Smooth muscle cell (in vitro differentiated cells): ENCODE results near the gene CCDC88B. TPM values are rescaled to one million over a fixed set of nuclear protein-coding genes. Genes with fewer than 3 reads are reported as not detected.

Experiments used
- DNase-seq: peaks from one replicate; lab custom pipeline; 2025; ENCODE audit not compliant: unreplicated experiment; lab: John Stamatoyannopoulos, UW
- H2AFZ ChIP-seq: fragments of 200-600 bp; sonication (generic); 2 replicates; pipeline ENCODE4 v1.6.0; 2016; ENCODE audit warnings: antibody characterized with exemption, low read depth, mild to moderate bottlenecking
- H3F3A ChIP-seq: fragments of 200-600 bp; sonication (generic); 2 replicates; pipeline ENCODE4 v1.6.0; 2017; ENCODE audit warnings: antibody characterized with exemption, low read depth
- H3K27ac ChIP-seq: fragments of 200-600 bp; sonication (generic); 2 replicates; pipeline ENCODE4 v1.5.1; 2016; ENCODE audit warnings: low read depth, mild to moderate bottlenecking
- H3K27me3 ChIP-seq: fragments of 200-600 bp; sonication (generic); 2 replicates; pipeline ENCODE4 v1.6.1; 2016; ENCODE audit warnings: low read depth, mild to moderate bottlenecking
- H3K36me3 ChIP-seq: fragments of 200-600 bp; sonication (generic); 2 replicates; pipeline ENCODE4 v1.5.1; 2016; ENCODE audit warnings: low read depth
- H3K4me1 ChIP-seq: fragments of 200-600 bp; sonication (generic); 2 replicates; pipeline ENCODE4 v1.5.1; 2016; ENCODE audit warnings: low read depth
- H3K4me2 ChIP-seq: fragments of 200-600 bp; sonication (generic); 2 replicates; pipeline ENCODE4 v1.6.0; 2016; ENCODE audit warnings: mild to moderate bottlenecking
- H3K4me3 ChIP-seq: fragments of 200-600 bp; sonication (generic); 2 replicates; pipeline ENCODE4 v1.5.1; 2016; ENCODE audit warnings: mild to moderate bottlenecking
- H3K79me2 ChIP-seq: fragments of 200-600 bp; sonication (generic); 2 replicates; pipeline ENCODE4 v1.6.0; 2016; ENCODE audit warnings: low read depth, mild to moderate bottlenecking
- H3K9ac ChIP-seq: fragments of 200-600 bp; sonication (generic); 2 replicates; pipeline ENCODE4 v1.6.0; 2016; ENCODE audit warnings: low read depth
- H3K9me3 ChIP-seq: fragments of 200-600 bp; sonication (generic); replicated peaks from 2 replicates; pipeline ENCODE4 v1.5.1; 2016; ENCODE audit warnings: low read depth
- H4K20me1 ChIP-seq: fragments of 200-600 bp; sonication (generic); 2 replicates; pipeline ENCODE4 v1.6.0; 2016; ENCODE audit warnings: low read depth
- WGBS: methylation state at CpG from one replicate; pipeline ENCODE4 v1.1.7; 2016; ENCODE audit warnings: low lambda C conversion rate; 5-methylcytosine and 5-hydroxymethylcytosine counted together
- polyA plus RNA-seq: library from polyadenylated mRNA; unstranded; fragments of >200 nt; fragmentation: Nextera tagmentation; extraction: Ambion mirVana; gene quantifications from 2 replicates; pipeline ENCODE4 v1.2.1, GENCODE V29; 2016
- total RNA-seq: library from RNA; depleted of rRNA; stranded (reverse); fragments of >200 nt; gene quantifications from 2 replicates; pipeline ENCODE4 v1.2.3, GENCODE V29; 2014
- TF ChIP-seq, protein P1 (sequence below): fragments of 200-600 bp; sonication (generic); IDR thresholded peaks from 2 replicates; pipeline ENCODE4 v1.5.1; 2017; ENCODE audit warnings: borderline replicate concordance, mild to moderate bottlenecking, antibody characterized with exemption; ENCODE audit not compliant: insufficient read depth, poor library complexity, severe bottlenecking

The CCDC88B gene
- total and polyA plus RNA-seq, 2 experiments from 2014 or later: 0.22 to 2.2 TPM

DNA sequence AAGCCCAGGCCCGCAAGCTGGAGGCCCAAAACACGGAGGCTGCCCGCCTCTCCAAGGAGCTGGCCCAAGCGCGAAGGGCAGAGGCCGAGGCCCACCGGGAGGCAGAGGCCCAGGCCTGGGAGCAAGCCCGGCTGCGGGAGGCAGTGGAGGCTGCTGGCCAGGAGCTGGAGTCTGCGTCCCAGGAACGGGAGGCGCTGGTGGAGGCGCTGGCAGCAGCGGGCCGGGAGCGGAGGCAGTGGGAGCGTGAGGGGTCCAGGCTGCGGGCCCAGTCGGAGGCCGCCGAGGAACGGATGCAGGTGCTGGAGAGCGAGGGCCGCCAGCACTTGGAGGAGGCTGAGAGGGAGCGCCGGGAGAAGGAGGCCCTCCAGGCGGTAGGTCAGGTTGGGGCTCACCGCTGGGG lies 4.8 kb downstream of the CCDC88B start:
- no peaks in the 10 kb centered on the region for H3K79me2 ChIP-seq
- 97% methylated on average over 28 of the region's 28 CpGs for WGBS
- peaks cover 7% of the 10 kb centered on the region for H3K4me1 ChIP-seq
- H3F3A ChIP-seq: no peaks in the 10 kb centered on the region
- no peaks in the 10 kb centered on the region for H3K27me3 ChIP-seq
- TF ChIP-seq, protein P1, sequence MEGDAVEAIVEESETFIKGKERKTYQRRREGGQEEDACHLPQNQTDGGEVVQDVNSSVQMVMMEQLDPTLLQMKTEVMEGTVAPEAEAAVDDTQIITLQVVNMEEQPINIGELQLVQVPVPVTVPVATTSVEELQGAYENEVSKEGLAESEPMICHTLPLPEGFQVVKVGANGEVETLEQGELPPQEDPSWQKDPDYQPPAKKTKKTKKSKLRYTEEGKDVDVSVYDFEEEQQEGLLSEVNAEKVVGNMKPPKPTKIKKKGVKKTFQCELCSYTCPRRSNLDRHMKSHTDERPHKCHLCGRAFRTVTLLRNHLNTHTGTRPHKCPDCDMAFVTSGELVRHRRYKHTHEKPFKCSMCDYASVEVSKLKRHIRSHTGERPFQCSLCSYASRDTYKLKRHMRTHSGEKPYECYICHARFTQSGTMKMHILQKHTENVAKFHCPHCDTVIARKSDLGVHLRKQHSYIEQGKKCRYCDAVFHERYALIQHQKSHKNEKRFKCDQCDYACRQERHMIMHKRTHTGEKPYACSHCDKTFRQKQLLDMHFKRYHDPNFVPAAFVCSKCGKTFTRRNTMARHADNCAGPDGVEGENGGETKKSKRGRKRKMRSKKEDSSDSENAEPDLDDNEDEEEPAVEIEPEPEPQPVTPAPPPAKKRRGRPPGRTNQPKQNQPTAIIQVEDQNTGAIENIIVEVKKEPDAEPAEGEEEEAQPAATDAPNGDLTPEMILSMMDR: no peak
- no peaks in the 10 kb centered on the region for H4K20me1 ChIP-seq
- H3K36me3 ChIP-seq: no peaks in the 10 kb centered on the region
- no peak overlapping the region for H2AFZ ChIP-seq
- no peak overlapping the region for H3K9ac ChIP-seq
- H3K27ac ChIP-seq: no peak overlapping the region
- H3K4me3 ChIP-seq: no peak overlapping the region
- H3K4me2 ChIP-seq: no peak overlapping the region
- DNase-seq: no peak
- H3K9me3 ChIP-seq: no peaks in the 10 kb centered on the region

DNA sequence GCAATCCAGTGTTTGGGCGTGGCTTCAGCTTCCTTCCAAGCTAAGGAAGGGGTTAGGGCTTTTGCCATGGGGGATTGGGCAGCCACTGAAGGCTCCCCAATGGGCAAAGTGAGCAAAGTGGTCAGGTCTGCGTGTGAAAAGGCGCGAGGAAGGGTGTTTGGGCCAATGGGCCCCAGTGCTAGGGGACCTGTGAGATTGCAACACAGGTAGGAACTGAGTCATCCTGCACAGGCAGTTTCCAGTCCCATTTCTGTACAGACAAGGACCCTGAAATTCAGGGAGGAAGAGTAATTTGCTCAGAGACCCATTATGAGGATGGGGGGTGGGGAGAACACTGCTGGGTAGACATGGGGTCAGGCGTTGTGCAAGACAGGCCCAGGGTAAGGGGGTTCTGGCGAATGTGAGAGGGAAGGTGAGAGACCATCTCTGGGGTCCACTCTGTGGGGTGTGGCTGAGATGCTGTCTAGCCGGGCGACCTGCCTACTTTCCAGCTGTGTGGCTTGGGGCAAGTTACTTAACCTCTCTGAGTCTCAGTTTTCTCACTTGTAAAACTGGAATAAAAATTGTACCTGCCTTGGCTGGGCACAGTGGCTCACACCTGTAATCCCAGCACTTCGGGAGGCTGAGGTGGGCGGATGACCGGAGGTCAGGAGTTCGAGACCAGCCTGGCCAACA lies 7.3 kb downstream of the CCDC88B start:
- H4K20me1 ChIP-seq: no peaks in the 10 kb centered on the region
- 91% methylated on average over 12 of the region's 12 CpGs for WGBS
- no peak overlapping the region for H3K9ac ChIP-seq
- TF ChIP-seq, protein P1: no peak
- no peak overlapping the region for H2AFZ ChIP-seq
- H3K4me1 ChIP-seq: peaks cover under 1% of the 10 kb centered on the region
- no peak for DNase-seq
- no peaks in the 10 kb centered on the region for H3F3A ChIP-seq
- H3K36me3 ChIP-seq: no peaks in the 10 kb centered on the region
- no peak overlapping the region for H3K27ac ChIP-seq
- H3K79me2 ChIP-seq: no peaks in the 10 kb centered on the region
- no peak overlapping the region for H3K4me2 ChIP-seq
- H3K4me3 ChIP-seq: no peak overlapping the region
- no peaks in the 10 kb centered on the region for H3K27me3 ChIP-seq
- H3K9me3 ChIP-seq: no peaks in the 10 kb centered on the region

DNA sequence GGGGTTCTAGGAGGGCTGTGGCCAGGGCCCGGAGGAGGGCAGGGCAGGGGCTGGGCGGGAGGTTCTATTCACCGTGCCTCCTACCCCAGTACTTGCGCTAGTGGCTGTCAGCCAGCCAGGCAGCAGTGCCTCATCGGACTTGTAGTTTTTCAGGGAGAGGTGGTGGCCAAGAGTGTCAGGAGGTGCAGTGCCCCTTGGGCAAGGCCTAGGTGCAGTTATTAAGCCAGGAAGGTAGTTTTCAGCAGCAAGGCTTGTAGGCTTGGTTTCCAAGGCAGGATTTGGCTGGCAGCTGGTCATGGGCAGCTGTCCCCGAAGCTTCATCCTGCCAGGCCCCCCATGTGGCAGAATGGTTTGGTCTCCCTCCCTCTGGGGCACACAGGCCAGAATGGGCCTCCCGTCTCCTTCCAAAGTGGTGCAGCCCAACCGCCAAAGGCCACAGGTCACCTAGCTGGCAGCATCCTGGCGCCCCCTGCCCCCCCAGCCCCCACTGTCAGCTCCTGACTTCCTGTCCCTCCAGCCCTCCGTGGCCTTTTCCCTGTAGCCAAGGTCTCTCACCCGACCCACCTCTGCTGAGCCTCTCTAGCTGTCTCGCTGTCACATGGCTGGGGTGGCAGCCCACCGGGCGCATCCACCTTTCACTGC lies 8.5 kb downstream of the CCDC88B start:
- H3K4me1 ChIP-seq: no peaks in the 10 kb centered on the region
- H4K20me1 ChIP-seq: no peaks in the 10 kb centered on the region
- H3K9ac ChIP-seq: no peak overlapping the region
- 78% methylated on average over 10 of the region's 14 CpGs for WGBS
- no peaks in the 10 kb centered on the region for H3K79me2 ChIP-seq
- H2AFZ ChIP-seq: no peak overlapping the region
- no peak overlapping the region for H3K4me2 ChIP-seq
- H3K36me3 ChIP-seq: no peaks in the 10 kb centered on the region
- no peaks in the 10 kb centered on the region for H3F3A ChIP-seq
- no peaks in the 10 kb centered on the region for H3K9me3 ChIP-seq
- DNase-seq: no peak
- TF ChIP-seq, protein P1: no peak
- no peak overlapping the region for H3K4me3 ChIP-seq
- no peaks in the 10 kb centered on the region for H3K27me3 ChIP-seq
- H3K27ac ChIP-seq: no peak overlapping the region

DNA sequence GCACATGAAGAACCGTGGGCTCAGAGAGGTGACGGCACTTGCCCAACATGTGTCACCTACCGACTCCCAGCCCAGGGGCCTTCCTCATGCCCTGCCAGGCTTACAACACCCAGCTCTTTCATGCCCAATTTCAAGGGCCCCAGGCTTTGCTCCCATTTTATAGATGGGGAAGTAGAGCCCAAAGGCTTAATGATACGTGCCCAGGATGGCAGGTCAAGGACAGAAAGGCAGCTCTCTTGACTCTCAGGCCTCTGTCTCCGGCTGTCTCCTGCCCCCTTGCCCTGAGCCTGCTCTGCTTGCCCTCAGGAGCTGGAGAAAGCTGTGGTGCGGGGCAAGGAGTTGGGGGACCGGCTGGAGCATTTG lies 9.0 kb downstream of the CCDC88B start:
- Histone ChIP-seq H3K36me3 (no peaks in the 10 kb centered on the region), H3F3A (no peaks in the 10 kb centered on the region), H3K27ac (no peak overlapping the region), H3K27me3 (no peaks in the 10 kb centered on the region), H4K20me1 (no peaks in the 10 kb centered on the region), H3K4me2 (no peak overlapping the region), H3K9ac (no peak overlapping the region), H3K4me3 (no peak overlapping the region), H3K79me2 (no peaks in the 10 kb centered on the region), H2AFZ (no peak overlapping the region), H3K4me1 (no peaks in the 10 kb centered on the region), H3K9me3 (no peaks in the 10 kb centered on the region)
- TF ChIP-seq, protein P1: no peak
- 93% methylated on average over 7 of the region's 7 CpGs for WGBS
- no peak for DNase-seq
